HG02943 (cell line): ENCODE data around the gene CPA3.

ENCODE experiments used
- ATAC-seq: cut with Tn5 transposase; IDR thresholded peaks from one replicate; pipeline ENCODE4 v1.9.1; 2021; ENCODE audit warnings: mild to moderate bottlenecking, low read depth, moderate library complexity; ENCODE audit not compliant: unreplicated experiment

CPA3 gene

GRCh38 chr3:148865049-148865448, at the start of gene CPA3:
CPA3 (plus strand) TSS chr3:148865296; CDS start chr3:148865308, 12 bp downstream.
- no peak for ATAC-seq

GRCh38 chr3:148815316-148816110, 49.6 kb upstream of the CPA3 start:
- no peak for ATAC-seq

- ATAC-seq = no peak
These were observed 48.7 kb upstream of the CPA3 start for GRCh38 chr3:148816427-148816826.

GRCh38 chr3:148816981-148817525, 48.0 kb upstream of the CPA3 start:
- ATAC-seq = no peak

- ATAC-seq = no peak
These were observed 44.5 kb upstream of the CPA3 start for GRCh38 chr3:148820361-148821245.

- ATAC-seq = no peak
These were observed 42.1 kb upstream of the CPA3 start for GRCh38 chr3:148823026-148823425.

GRCh38 chr3:148825476-148825875, 39.6 kb upstream of the CPA3 start:
- ATAC-seq = no peak

GRCh38 chr3:148827585-148827984, 37.5 kb upstream of the CPA3 start, which contains the start of gene CPB1:
CPB1 (plus strand) TSS chr3:148827811; CDS start chr3:148827824, 13 bp downstream.
- no peak for ATAC-seq

GRCh38 chr3:148828136-148828690, 36.9 kb upstream of the CPA3 start:
- ATAC-seq = no peak

GRCh38 chr3:148829926-148830325, 35.2 kb upstream of the CPA3 start:
- no peak for ATAC-seq

GRCh38 chr3:148833223-148833622, 31.9 kb upstream of the CPA3 start:
- no peak for ATAC-seq

GRCh38 chr3:148839805-148840204, 25.3 kb upstream of the CPA3 start:
- no peak for ATAC-seq

GRCh38 chr3:148840451-148840850, 24.6 kb upstream of the CPA3 start:
- no peak for ATAC-seq

GRCh38 chr3:148845756-148846395, 19.2 kb upstream of the CPA3 start:
- ATAC-seq = no peak

- ATAC-seq = no peak
These were observed 17.7 kb upstream of the CPA3 start for GRCh38 chr3:148847351-148847750.

- no peak for ATAC-seq
These were observed 16.7 kb upstream of the CPA3 start for GRCh38 chr3:148848410-148848809.

GRCh38 chr3:148852271-148852992, 12.7 kb upstream of the CPA3 start:
- ATAC-seq = no peak

- ATAC-seq = no peak
These were observed 12.0 kb upstream of the CPA3 start for GRCh38 chr3:148853076-148853475.

GRCh38 chr3:148854061-148854460, 11.0 kb upstream of the CPA3 start:
- no peak for ATAC-seq

GRCh38 chr3:148856384-148856783, 8.7 kb upstream of the CPA3 start:
- ATAC-seq = no peak
